Measurements from ENCODE around the gene NRXN3. TPM values are rescaled to one million over a fixed set of nuclear protein-coding genes. Genes with fewer than 3 reads are reported as not detected.

Gene NRXN3
- total and polyA plus RNA-seq, 7 donors: 0.06 to 0.74 (median 0.15) TPM

- DNase-seq (no peak), ATAC-seq (no peak)
- intact Hi-C loops (cut with DNase I): no loop called here
- Histone ChIP-seq H3K4me3 (no peak overlapping the region), H3K9me3 (no peaks in the 10 kb centered on the region), H3K27ac (no peak overlapping the region), H3K27me3 (ENCODE audit: insufficient read depth in 3 of 3, low read length in 2 of 3) (no peaks in the 10 kb centered on the region), H3K4me1 (no peaks in the 10 kb centered on the region), H3K36me3 (ENCODE audit: insufficient read depth in 1 of 2, low read depth in 1 of 2) (no peaks in the 10 kb centered on the region)
- no peak for TF ChIP-seq CTCF (IDR thresholded peaks at IDR 0.05)
- 49 to 56% (median 55%) methylated on average over 3 of the region's 3 CpGs for WGBS, 3 donors
Observed at GRCh38 chr14:79089576-79089975, 919.4 kb downstream of the NRXN3 start.

GRCh38 chr14:79090641-79091180 is 920.5 kb downstream of the NRXN3 start:
- no peak for ATAC-seq
- DNase-seq: no peak
- 28 to 45% (median 40%) methylated on average over 2 of the region's 2 CpGs for WGBS, 3 donors
- no peaks in the 10 kb centered on the region for H3K4me1 ChIP-seq
- intact Hi-C loops (cut with DNase I): no loop called here
- H3K9me3 ChIP-seq: no peaks in the 10 kb centered on the region
- TF ChIP-seq CTCF (IDR thresholded peaks at IDR 0.05): no peak
- no peak overlapping the region for H3K4me3 ChIP-seq
- no peaks in the 10 kb centered on the region for H3K27me3 ChIP-seq (ENCODE audit: insufficient read depth in 3 of 3, low read length in 2 of 3)
- no peaks in the 10 kb centered on the region for H3K36me3 ChIP-seq (ENCODE audit: insufficient read depth in 1 of 2, low read depth in 1 of 2)
- H3K27ac ChIP-seq: no peak overlapping the region

GRCh38 chr14:79091381-79091963 is 921.3 kb downstream of the NRXN3 start:
- 35 to 43% (median 36%) methylated on average over 4 of the region's 4 CpGs for whole genome bisulfite sequencing, 3 donors
- DNase-seq (no peak), ATAC-seq (no peak)

GRCh38 chr14:79093531-79093930 is 923.4 kb downstream of the NRXN3 start:
- Histone ChIP-seq H3K4me1 (no peaks in the 10 kb centered on the region), H3K4me3 (no peak overlapping the region), H3K27ac (no peak overlapping the region), H3K36me3 (ENCODE audit: insufficient read depth in 1 of 2, low read depth in 1 of 2) (no peaks in the 10 kb centered on the region), H3K27me3 (ENCODE audit: insufficient read depth in 3 of 3, low read length in 2 of 3) (no peaks in the 10 kb centered on the region), H3K9me3 (no peaks in the 10 kb centered on the region)
- no peak for ATAC-seq
- TF ChIP-seq CTCF (IDR thresholded peaks at IDR 0.05): no peak
- intact Hi-C loops (cut with DNase I): no loop called here
- no peak for DNase-seq
- 95 to 98% (median 97%) methylated on average over 5 of the region's 5 CpGs for WGBS, 3 donors

More at GRCh38 chr14:79091381-79091963, 921.3 kb downstream of the NRXN3 start:
- Histone ChIP-seq H3K9me3 (no peaks in the 10 kb centered on the region), H3K36me3 (ENCODE audit: insufficient read depth in 1 of 2, low read depth in 1 of 2) (no peaks in the 10 kb centered on the region), H3K27me3 (ENCODE audit: insufficient read depth in 3 of 3, low read length in 2 of 3) (no peaks in the 10 kb centered on the region), H3K27ac (no peak overlapping the region), H3K4me1 (no peaks in the 10 kb centered on the region), H3K4me3 (no peak overlapping the region)
- intact Hi-C loops (cut with DNase I): no loop called here
- no peak for TF ChIP-seq CTCF (IDR thresholded peaks at IDR 0.05)

- no peak for DNase-seq
- 65 to 96% (median 94%) methylated on average over 2 of the region's 2 CpGs for WGBS, 3 donors
- TF ChIP-seq CTCF (IDR thresholded peaks at IDR 0.05): no peak
- intact Hi-C loops (cut with DNase I): no loop called here
- no peak overlapping the region for H3K27ac ChIP-seq
- no peak for ATAC-seq
- no peaks in the 10 kb centered on the region for H3K9me3 ChIP-seq
- H3K4me3 ChIP-seq: no peak overlapping the region
- H3K4me1 ChIP-seq: no peaks in the 10 kb centered on the region
- no peaks in the 10 kb centered on the region for H3K36me3 ChIP-seq (ENCODE audit: insufficient read depth in 1 of 2, low read depth in 1 of 2)
- H3K27me3 ChIP-seq (ENCODE audit: insufficient read depth in 3 of 3, low read length in 2 of 3): no peaks in the 10 kb centered on the region
Observed at GRCh38 chr14:79094951-79095350, 924.8 kb downstream of the NRXN3 start.

All from psoas muscle (tissue), 8 donors.